HL-60 (cell line): ENCODE results near the gene DERL2.

Source experiments
- DNase-seq, 2 experiments: peaks; one replicate each; pipeline ENCODE4 v3.0.0-alpha.2; 2010 to 2020; ENCODE audit warnings: low read depth in 1 of 2, low spot score in 1 of 2
- H3K27ac ChIP-seq: fragments of 250-450 bp; sonication (Bioruptor Pico); replicated peaks from 2 replicates; pipeline ENCODE4 v1.5.1; 2020; ENCODE audit warnings: mild to moderate bottlenecking, moderate library complexity
- H3K27me3 ChIP-seq: fragments of 250-450 bp; sonication (Bioruptor Pico); 2 replicates; pipeline ENCODE4 v1.5.1; 2021; ENCODE audit warnings: mild to moderate bottlenecking, moderate library complexity; ENCODE audit not compliant: insufficient read depth, poor library complexity, severe bottlenecking
- H3K4me3 ChIP-seq: replicated peaks from 2 replicates; pipeline ENCODE4 v1.5.1; 2011; ENCODE audit warnings: mild to moderate bottlenecking, control low read depth, low read length; ENCODE audit not compliant: insufficient read depth
- GABPA ChIP-seq: IDR thresholded peaks from 2 replicates; pipeline ENCODE4 v1.6.1; 2012; ENCODE audit warnings: low read depth
- POLR2AphosphoS5 ChIP-seq: IDR thresholded peaks from 2 replicates; pipeline ENCODE4 v1.6.1; 2012; ENCODE audit warnings: low read depth
- SPI1 ChIP-seq: IDR thresholded peaks from 2 replicates; pipeline ENCODE4 v1.6.1; 2012; ENCODE audit warnings: low read depth, mild to moderate bottlenecking, borderline replicate concordance
- TF ChIP-seq, protein P1 (sequence below): IDR thresholded peaks from one replicate; pipeline ENCODE4 v1.5.1; 2011; ENCODE audit warnings: low read length, control low read depth, inconsistent platforms; ENCODE audit not compliant: insufficient read depth
- TF ChIP-seq, protein P2 (sequence below): IDR thresholded peaks from 2 replicates; pipeline ENCODE4 v1.6.1; 2012; ENCODE audit warnings: low read depth; ENCODE audit not compliant: insufficient replicate concordance

Gene DERL2

DNA sequence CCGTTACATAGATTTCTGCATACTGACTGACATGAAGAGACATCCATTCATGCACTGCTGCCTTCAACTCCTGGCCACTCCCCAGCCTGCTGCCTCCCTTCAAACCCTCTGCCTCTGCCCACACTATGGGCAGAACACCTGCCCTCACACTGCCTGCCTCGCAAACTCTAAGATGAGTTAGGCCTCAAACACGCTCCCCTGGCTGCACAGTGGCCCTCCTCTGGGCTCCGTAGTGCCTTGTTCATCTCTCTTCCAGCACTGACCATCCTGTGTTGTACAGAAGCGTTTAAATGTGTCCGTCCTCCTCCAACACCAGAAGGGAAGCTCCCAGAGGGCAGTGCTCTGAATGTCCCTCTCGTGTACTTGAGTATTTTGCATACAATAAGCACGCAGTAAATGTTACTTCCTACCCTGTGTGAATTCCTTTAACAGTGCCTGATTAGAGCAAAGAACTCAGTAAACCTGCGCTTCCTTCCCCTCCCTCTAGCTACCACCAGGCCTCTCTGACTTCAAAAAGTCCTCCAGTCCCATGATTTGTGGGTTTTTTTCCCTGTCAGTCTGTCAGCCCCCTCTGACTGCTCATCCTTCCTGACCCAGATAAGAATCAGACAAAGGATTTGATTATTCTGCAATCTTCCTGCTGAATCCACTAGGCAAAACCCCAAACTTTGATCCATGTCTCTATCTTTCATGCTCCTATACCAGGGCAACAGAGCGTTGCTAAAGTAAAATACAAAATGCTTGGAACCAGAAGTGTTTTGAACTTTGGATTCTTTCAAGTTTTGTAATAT is 21.1 kb downstream of the DERL2 start:
- no peak for DNase-seq
- no peak overlapping the region for H3K4me3 ChIP-seq
- no peak overlapping the region for H3K27ac ChIP-seq
- TF ChIP-seq, protein P1, sequence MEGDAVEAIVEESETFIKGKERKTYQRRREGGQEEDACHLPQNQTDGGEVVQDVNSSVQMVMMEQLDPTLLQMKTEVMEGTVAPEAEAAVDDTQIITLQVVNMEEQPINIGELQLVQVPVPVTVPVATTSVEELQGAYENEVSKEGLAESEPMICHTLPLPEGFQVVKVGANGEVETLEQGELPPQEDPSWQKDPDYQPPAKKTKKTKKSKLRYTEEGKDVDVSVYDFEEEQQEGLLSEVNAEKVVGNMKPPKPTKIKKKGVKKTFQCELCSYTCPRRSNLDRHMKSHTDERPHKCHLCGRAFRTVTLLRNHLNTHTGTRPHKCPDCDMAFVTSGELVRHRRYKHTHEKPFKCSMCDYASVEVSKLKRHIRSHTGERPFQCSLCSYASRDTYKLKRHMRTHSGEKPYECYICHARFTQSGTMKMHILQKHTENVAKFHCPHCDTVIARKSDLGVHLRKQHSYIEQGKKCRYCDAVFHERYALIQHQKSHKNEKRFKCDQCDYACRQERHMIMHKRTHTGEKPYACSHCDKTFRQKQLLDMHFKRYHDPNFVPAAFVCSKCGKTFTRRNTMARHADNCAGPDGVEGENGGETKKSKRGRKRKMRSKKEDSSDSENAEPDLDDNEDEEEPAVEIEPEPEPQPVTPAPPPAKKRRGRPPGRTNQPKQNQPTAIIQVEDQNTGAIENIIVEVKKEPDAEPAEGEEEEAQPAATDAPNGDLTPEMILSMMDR = no peak
- TF ChIP-seq GABPA = no peak
- no peak for TF ChIP-seq SPI1
- TF ChIP-seq, protein P2, sequence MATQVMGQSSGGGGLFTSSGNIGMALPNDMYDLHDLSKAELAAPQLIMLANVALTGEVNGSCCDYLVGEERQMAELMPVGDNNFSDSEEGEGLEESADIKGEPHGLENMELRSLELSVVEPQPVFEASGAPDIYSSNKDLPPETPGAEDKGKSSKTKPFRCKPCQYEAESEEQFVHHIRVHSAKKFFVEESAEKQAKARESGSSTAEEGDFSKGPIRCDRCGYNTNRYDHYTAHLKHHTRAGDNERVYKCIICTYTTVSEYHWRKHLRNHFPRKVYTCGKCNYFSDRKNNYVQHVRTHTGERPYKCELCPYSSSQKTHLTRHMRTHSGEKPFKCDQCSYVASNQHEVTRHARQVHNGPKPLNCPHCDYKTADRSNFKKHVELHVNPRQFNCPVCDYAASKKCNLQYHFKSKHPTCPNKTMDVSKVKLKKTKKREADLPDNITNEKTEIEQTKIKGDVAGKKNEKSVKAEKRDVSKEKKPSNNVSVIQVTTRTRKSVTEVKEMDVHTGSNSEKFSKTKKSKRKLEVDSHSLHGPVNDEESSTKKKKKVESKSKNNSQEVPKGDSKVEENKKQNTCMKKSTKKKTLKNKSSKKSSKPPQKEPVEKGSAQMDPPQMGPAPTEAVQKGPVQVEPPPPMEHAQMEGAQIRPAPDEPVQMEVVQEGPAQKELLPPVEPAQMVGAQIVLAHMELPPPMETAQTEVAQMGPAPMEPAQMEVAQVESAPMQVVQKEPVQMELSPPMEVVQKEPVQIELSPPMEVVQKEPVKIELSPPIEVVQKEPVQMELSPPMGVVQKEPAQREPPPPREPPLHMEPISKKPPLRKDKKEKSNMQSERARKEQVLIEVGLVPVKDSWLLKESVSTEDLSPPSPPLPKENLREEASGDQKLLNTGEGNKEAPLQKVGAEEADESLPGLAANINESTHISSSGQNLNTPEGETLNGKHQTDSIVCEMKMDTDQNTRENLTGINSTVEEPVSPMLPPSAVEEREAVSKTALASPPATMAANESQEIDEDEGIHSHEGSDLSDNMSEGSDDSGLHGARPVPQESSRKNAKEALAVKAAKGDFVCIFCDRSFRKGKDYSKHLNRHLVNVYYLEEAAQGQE = no peak
- TF ChIP-seq POLR2AphosphoS5 = no peak
- no peaks in the 10 kb centered on the region for H3K27me3 ChIP-seq

DNA sequence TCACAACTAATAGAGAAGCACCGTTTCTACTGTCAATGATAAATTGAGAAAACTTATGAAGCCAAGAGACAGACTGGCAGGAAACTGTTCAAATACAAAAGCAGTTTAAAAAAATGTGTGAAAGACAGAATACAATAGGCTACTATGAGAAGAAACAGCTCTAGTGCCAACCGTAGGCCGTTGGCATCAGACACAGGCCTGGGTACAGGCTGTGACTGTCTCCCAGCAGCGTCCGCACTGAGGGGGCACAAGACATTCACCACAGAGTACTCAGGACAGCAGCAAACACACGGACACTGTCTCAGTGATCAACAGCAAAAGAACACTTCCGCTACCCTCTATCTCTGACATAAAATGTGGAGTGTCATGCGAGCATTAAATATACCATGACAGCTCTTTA is 39.2 kb downstream of the DERL2 start:
- TF ChIP-seq, protein P1 = no peak
- no peak for TF ChIP-seq GABPA
- TF ChIP-seq SPI1 = no peak
- TF ChIP-seq, protein P2 = no peak
- TF ChIP-seq POLR2AphosphoS5 = no peak
- H3K27ac ChIP-seq = no peak overlapping the region
- DNase-seq = no peak
- H3K27me3 ChIP-seq = no peaks in the 10 kb centered on the region
- H3K4me3 ChIP-seq = no peak overlapping the region

DNA sequence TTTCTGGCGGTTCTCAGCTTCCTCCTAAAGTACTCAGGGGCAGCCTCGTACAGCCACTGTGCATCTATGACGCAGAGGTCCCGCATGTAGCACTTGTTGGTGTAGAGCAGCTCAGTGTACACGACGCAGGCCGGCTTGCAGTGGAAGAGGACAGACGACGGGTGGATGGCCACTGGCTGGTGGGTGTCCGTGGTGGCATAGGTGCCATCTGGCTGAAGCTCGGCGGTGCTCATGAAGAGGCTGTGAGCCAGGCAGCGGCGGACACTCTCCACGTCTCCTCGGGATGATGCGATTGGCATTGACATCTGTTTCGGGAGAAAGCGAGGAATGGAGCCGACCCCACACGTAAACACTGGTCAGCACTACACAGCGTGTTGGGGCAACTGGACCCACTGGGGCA is 41.8 kb downstream of the DERL2 start:
- no peak for DNase-seq
- TF ChIP-seq GABPA = no peak
- TF ChIP-seq, protein P2 = no peak
- TF ChIP-seq, protein P1 = no peak
- TF ChIP-seq POLR2AphosphoS5 = no peak
- no peak for TF ChIP-seq SPI1
- Histone ChIP-seq H3K27ac (no peak overlapping the region), H3K4me3 (no peak overlapping the region), H3K27me3 (no peaks in the 10 kb centered on the region)
